GM21423 (cell line): ENCODE data around the gene KCNG2.
A peak's percentile ranks its signal among the peaks of the same experiment; 100 is the strongest.

Experiments used
- ATAC-seq: cut with Tn5 transposase; IDR thresholded peaks from one replicate; pipeline ENCODE4 v1.9.1; 2021; ENCODE audit warnings: mild to moderate bottlenecking, moderate library complexity; ENCODE audit not compliant: unreplicated experiment

The KCNG2 gene

GRCh38 chr18:79818036-79818435, 20.3 kb downstream of the KCNG2 start:
- ATAC-seq, result no peak

GRCh38 chr18:79818631-79819030, 20.9 kb downstream of the KCNG2 start:
- no peak for ATAC-seq

GRCh38 chr18:79819064-79819967, 21.6 kb downstream of the KCNG2 start:
- ATAC-seq, result peak; percentile 12

GRCh38 chr18:79819968-79820351, 22.2 kb downstream of the KCNG2 start:
- ATAC-seq, result peak; percentile 95

- ATAC-seq, result no peak
Measured at GRCh38 chr18:79823120-79823519, 25.4 kb downstream of the KCNG2 start.

- no peak for ATAC-seq
Measured at GRCh38 chr18:79825913-79826312, 28.2 kb downstream of the KCNG2 start.

- no peak for ATAC-seq
Measured at GRCh38 chr18:79826966-79827365, 29.2 kb downstream of the KCNG2 start.

- no peak for ATAC-seq
Measured at GRCh38 chr18:79828258-79828657, 30.5 kb downstream of the KCNG2 start.

GRCh38 chr18:79829136-79829854, 31.6 kb downstream of the KCNG2 start:
- no peak for ATAC-seq

GRCh38 chr18:79832169-79832568, 34.4 kb downstream of the KCNG2 start:
- ATAC-seq, result no peak

GRCh38 chr18:79834834-79835233, 37.1 kb downstream of the KCNG2 start:
- no peak for ATAC-seq

GRCh38 chr18:79841936-79842335, 44.2 kb downstream of the KCNG2 start:
- no peak for ATAC-seq

GRCh38 chr18:79844999-79845563, 47.3 kb downstream of the KCNG2 start:
- ATAC-seq, result no peak

- no peak for ATAC-seq
Measured at GRCh38 chr18:79846936-79847557, 49.3 kb downstream of the KCNG2 start.

- ATAC-seq, result no peak
Measured at GRCh38 chr18:79847606-79848293, 50.0 kb downstream of the KCNG2 start.

- ATAC-seq, result no peak
Measured at GRCh38 chr18:79848294-79848578, 50.5 kb downstream of the KCNG2 start.

- no peak for ATAC-seq
Measured at GRCh38 chr18:79848579-79849327, 51.0 kb downstream of the KCNG2 start.

- ATAC-seq, result no peak
Measured at GRCh38 chr18:79849328-79850207, 51.8 kb downstream of the KCNG2 start.

GRCh38 chr18:79850731-79851130, 53.0 kb downstream of the KCNG2 start:
- ATAC-seq, result no peak
